Loucy (cell line): ENCODE data around the gene LRRC56.

Source experiments
- H2AFZ ChIP-seq: fragments of 200-600 bp; sonication (generic); 2 replicates; pipeline ENCODE4 v1.6.0; 2016; ENCODE audit warnings: antibody characterized with exemption, mild to moderate bottlenecking, low read length, moderate library complexity
- H3F3A ChIP-seq: fragments of 200-600 bp; 2 replicates; pipeline ENCODE4 v1.6.0; 2016; ENCODE audit warnings: antibody characterized with exemption, low read depth, mild to moderate bottlenecking
- H3K27me3 ChIP-seq: fragments of 200-600 bp; sonication (generic); 2 replicates; pipeline ENCODE4 v1.6.1; 2014; ENCODE audit warnings: low read length, mild to moderate bottlenecking; ENCODE audit not compliant: insufficient read depth, poor library complexity, severe bottlenecking
- H3K36me3 ChIP-seq: fragments of 200-600 bp; sonication (generic); 2 replicates; pipeline ENCODE4 v1.6.1; 2016; ENCODE audit warnings: low read length; ENCODE audit not compliant: insufficient read depth
- H3K4me1 ChIP-seq: fragments of 200-600 bp; sonication (generic); 2 replicates; pipeline ENCODE4 v1.5.1; 2014; ENCODE audit warnings: low read length, mild to moderate bottlenecking; ENCODE audit not compliant: insufficient read depth, poor library complexity, severe bottlenecking
- H3K4me2 ChIP-seq: fragments of 200-600 bp; sonication (generic); 2 replicates; pipeline ENCODE4 v1.6.0; 2014; ENCODE audit warnings: antibody characterized with exemption, low read length, low read depth, mild to moderate bottlenecking; ENCODE audit not compliant: poor library complexity, severe bottlenecking
- H3K4me3 ChIP-seq: fragments of 200-600 bp; sonication (generic); 2 replicates; pipeline ENCODE4 v1.5.1; 2014; ENCODE audit warnings: low read length, mild to moderate bottlenecking, mixed read lengths; ENCODE audit not compliant: poor library complexity, severe bottlenecking
- H3K79me2 ChIP-seq: fragments of 200-600 bp; sonication (generic); 2 replicates; pipeline ENCODE4 v1.6.1; 2014; ENCODE audit warnings: low read length; ENCODE audit not compliant: insufficient read depth
- H3K9ac ChIP-seq: fragments of 200-600 bp; sonication (generic); 2 replicates; pipeline ENCODE4 v1.6.0; 2014; ENCODE audit warnings: mild to moderate bottlenecking, low read depth, low read length, moderate library complexity; ENCODE audit not compliant: poor library complexity, severe bottlenecking
- H3K9me2 ChIP-seq: fragments of 200-600 bp; sonication (generic); replicated peaks from 2 replicates; pipeline ENCODE4 v1.6.1; 2016; ENCODE audit warnings: low read depth, low read length, mixed read lengths
- H3K9me3 ChIP-seq: fragments of 200-600 bp; sonication (generic); 2 replicates; pipeline ENCODE4 v1.6.1; 2014; ENCODE audit warnings: mild to moderate bottlenecking, antibody characterized with exemption, low read length, low read depth; ENCODE audit not compliant: insufficient read depth
- H4K20me1 ChIP-seq: fragments of 200-600 bp; sonication (generic); 2 replicates; pipeline ENCODE4 v1.6.0; 2014; ENCODE audit warnings: antibody characterized with exemption, low read length, mild to moderate bottlenecking; ENCODE audit not compliant: insufficient read depth, poor library complexity, severe bottlenecking
- EZH2phosphoT487 ChIP-seq: fragments of 200-600 bp; IDR thresholded peaks from 2 replicates; pipeline ENCODE4 v1.6.1; 2018; ENCODE audit warnings: antibody characterized with exemption, mild to moderate bottlenecking, moderate library complexity, borderline replicate concordance
- TF ChIP-seq, protein P1 (sequence below): fragments of 200-600 bp; sonication (generic); conservative IDR thresholded peaks from 2 replicates; pipeline ENCODE4 v1.5.1; 2014; ENCODE audit warnings: mild to moderate bottlenecking, antibody characterized with exemption, low read length

The LRRC56 gene

DNA sequence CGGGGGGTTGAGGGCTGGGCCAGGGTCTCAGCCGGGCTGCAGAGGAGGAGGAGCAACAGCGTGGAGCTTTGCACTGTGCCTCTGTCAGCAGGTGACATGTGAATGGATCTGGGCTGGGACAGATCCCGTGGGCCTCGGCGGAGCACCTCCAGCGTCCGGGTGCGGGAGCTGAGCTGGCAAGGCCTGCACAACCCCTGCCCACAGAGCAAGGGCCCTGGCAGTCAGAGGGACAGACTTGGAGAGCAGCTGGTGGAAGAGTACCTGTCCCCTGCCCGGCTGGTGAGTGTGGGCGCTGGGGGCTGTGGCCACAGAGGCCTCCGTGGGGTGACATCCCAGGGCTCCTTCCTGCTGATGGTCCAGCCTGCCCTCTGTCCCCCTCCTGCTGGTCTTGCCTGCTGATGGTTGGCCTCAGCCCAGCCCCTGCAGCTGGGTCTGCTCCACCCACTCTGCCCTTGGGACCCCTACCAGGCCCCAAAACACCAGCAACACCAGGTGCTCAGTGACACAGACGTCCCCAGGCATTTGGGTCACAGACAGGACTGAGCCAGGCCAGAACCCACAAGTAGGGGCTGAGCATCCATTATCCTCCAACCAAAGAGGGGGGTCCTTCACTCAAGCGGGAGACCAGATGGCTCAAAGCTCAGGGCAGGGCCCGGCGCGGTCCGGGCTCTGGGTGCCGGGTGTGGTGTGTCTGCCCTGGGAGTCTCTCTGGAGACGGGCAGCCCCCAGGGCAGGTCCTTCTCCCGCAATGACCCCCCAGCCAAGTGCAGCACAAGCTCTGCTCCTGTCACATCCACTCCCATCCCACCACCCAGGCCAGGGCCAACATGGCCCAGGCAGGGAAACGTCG lies 3.5 kb downstream of the LRRC56 start:
- no peaks in the 10 kb centered on the region for H3K36me3 ChIP-seq

DNA sequence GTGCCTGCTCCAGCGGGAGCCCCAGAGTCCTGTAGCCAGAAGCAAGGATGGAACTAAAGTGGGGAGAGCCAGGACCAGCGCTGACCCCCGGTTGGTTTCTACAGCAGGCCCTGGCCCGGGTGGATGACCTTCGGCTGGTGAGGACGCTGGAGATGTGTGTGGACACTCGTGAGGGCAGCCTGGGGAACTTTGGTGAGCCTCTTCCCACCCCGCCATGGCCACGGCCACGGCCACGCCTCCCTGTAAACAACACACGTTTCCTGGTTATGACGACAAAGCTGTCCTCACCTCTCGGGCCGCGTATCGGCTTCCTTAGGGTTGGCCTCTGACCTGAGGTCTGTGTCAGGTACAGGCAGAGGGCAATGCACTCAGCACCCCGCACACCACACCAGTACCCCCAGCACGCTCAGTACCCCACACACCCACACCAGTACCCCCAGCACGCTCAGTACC lies 4.1 kb downstream of the LRRC56 start:
- Histone ChIP-seq H3K79me2 (no peaks in the 10 kb centered on the region), H3K4me3 (no peak overlapping the region)

More for the DNA sequence above, 3.5 kb downstream of the LRRC56 start:
- H3F3A ChIP-seq = no peaks in the 10 kb centered on the region
- H4K20me1 ChIP-seq = no peaks in the 10 kb centered on the region
- no peak for TF ChIP-seq EZH2phosphoT487
- TF ChIP-seq, protein P1, sequence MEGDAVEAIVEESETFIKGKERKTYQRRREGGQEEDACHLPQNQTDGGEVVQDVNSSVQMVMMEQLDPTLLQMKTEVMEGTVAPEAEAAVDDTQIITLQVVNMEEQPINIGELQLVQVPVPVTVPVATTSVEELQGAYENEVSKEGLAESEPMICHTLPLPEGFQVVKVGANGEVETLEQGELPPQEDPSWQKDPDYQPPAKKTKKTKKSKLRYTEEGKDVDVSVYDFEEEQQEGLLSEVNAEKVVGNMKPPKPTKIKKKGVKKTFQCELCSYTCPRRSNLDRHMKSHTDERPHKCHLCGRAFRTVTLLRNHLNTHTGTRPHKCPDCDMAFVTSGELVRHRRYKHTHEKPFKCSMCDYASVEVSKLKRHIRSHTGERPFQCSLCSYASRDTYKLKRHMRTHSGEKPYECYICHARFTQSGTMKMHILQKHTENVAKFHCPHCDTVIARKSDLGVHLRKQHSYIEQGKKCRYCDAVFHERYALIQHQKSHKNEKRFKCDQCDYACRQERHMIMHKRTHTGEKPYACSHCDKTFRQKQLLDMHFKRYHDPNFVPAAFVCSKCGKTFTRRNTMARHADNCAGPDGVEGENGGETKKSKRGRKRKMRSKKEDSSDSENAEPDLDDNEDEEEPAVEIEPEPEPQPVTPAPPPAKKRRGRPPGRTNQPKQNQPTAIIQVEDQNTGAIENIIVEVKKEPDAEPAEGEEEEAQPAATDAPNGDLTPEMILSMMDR = no peak
- H3K4me1 ChIP-seq = peaks cover 4% of the 10 kb centered on the region
- H3K9me3 ChIP-seq = no peaks in the 10 kb centered on the region
- no peak overlapping the region for H3K4me2 ChIP-seq
- H3K4me3 ChIP-seq = no peak overlapping the region
- H3K27me3 ChIP-seq = no peaks in the 10 kb centered on the region
- H2AFZ ChIP-seq = no peak overlapping the region
- H3K9ac ChIP-seq = no peak overlapping the region
- H3K79me2 ChIP-seq = no peaks in the 10 kb centered on the region
- H3K9me2 ChIP-seq = no peaks in the 10 kb centered on the region

DNA sequence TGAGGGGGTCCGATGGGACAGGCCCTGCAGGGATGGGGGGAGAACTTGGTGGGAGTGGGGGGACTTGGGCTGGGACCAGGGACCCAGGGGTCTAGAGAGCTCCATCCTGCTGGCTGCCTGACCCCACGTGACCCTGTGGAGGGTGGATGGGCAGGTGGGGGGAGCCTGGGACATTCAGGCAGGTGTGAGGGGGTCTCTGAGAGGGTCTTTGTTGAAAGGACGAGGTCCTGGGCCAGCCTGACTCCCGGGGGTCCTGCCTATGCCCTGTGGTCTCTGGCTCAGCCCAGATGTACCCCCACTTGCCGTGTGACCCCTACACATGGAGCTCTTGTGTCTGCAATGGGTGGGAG lies 7.5 kb downstream of the LRRC56 start:
- Histone ChIP-seq H3K4me3 (no peak overlapping the region), H2AFZ (no peak overlapping the region), H3K36me3 (no peaks in the 10 kb centered on the region), H3K9me3 (no peaks in the 10 kb centered on the region), H3K4me2 (no peak overlapping the region), H3K27me3 (no peaks in the 10 kb centered on the region), H4K20me1 (no peaks in the 10 kb centered on the region), H3F3A (no peaks in the 10 kb centered on the region), H3K4me1 (no peaks in the 10 kb centered on the region), H3K79me2 (no peaks in the 10 kb centered on the region), H3K9me2 (no peaks in the 10 kb centered on the region), H3K9ac (no peak overlapping the region)
- no peak for TF ChIP-seq EZH2phosphoT487
- TF ChIP-seq, protein P1 = no peak

More for the DNA sequence above, 4.1 kb downstream of the LRRC56 start:
- Histone ChIP-seq H3K4me1 (no peaks in the 10 kb centered on the region), H3F3A (no peaks in the 10 kb centered on the region), H3K36me3 (no peaks in the 10 kb centered on the region), H3K9me3 (no peaks in the 10 kb centered on the region), H4K20me1 (no peaks in the 10 kb centered on the region), H3K27me3 (no peaks in the 10 kb centered on the region), H3K9me2 (no peaks in the 10 kb centered on the region), H2AFZ (no peak overlapping the region), H3K4me2 (no peak overlapping the region), H3K9ac (no peak overlapping the region)
- no peak for TF ChIP-seq EZH2phosphoT487
- TF ChIP-seq, protein P1 = no peak
